ENCODE data around the gene DIS3L2.

Gene DIS3L2

GRCh38 chr2:232304236-232304635 is 342.7 kb downstream of the DIS3L2 start:
- H3K27me3 ChIP-seq (ENCODE audit: low read depth, low read length): no peaks in the 10 kb centered on the region
- H3K79me2 ChIP-seq (ENCODE audit: low read length): no peaks in the 10 kb centered on the region
- H3K4me3 ChIP-seq (ENCODE audit: low read length): no peak overlapping the region
- H4K20me1 ChIP-seq (ENCODE audit: insufficient read depth, low read length): no peaks in the 10 kb centered on the region
- no peaks in the 10 kb centered on the region for H3K4me1 ChIP-seq (ENCODE audit: low read length)
- no peak overlapping the region for H2AFZ ChIP-seq (ENCODE audit: low read depth, low read length)
- H3K9ac ChIP-seq (ENCODE audit: low read length): no peak overlapping the region
- no peak overlapping the region for H3K27ac ChIP-seq (ENCODE audit: low read length)
- TF ChIP-seq CTCF (IDR thresholded peaks at IDR 0.05; ENCODE audit: low read depth, low read length) (no peak), EZH2phosphoT487 (IDR thresholded peaks at IDR 0.05; ENCODE audit: low read depth) (no peak)
- no peaks in the 10 kb centered on the region for H3K9me3 ChIP-seq (ENCODE audit: insufficient read depth, low read length)
- no peaks in the 10 kb centered on the region for H3K36me3 ChIP-seq (replicated peaks; ENCODE audit: low read depth, low read length)
- H3K4me2 ChIP-seq (ENCODE audit: low read length): no peak overlapping the region

- no peaks in the 10 kb centered on the region for H3K4me1 ChIP-seq (ENCODE audit: low read length)
- no peak overlapping the region for H3K4me3 ChIP-seq (ENCODE audit: low read length)
- no peak overlapping the region for H3K27ac ChIP-seq (ENCODE audit: low read length)
- no peaks in the 10 kb centered on the region for H3K9me3 ChIP-seq (ENCODE audit: insufficient read depth, low read length)
- no peak overlapping the region for H2AFZ ChIP-seq (ENCODE audit: low read depth, low read length)
- H3K4me2 ChIP-seq (ENCODE audit: low read length): no peak overlapping the region
- H3K9ac ChIP-seq (ENCODE audit: low read length): no peak overlapping the region
- H4K20me1 ChIP-seq (ENCODE audit: insufficient read depth, low read length): no peaks in the 10 kb centered on the region
- H3K79me2 ChIP-seq (ENCODE audit: low read length): no peaks in the 10 kb centered on the region
- no peaks in the 10 kb centered on the region for H3K27me3 ChIP-seq (ENCODE audit: low read depth, low read length)
- H3K36me3 ChIP-seq (replicated peaks; ENCODE audit: low read depth, low read length): no peaks in the 10 kb centered on the region
- no peak for TF ChIP-seq EZH2phosphoT487 (IDR thresholded peaks at IDR 0.05; ENCODE audit: low read depth)
- TF ChIP-seq CTCF (IDR thresholded peaks at IDR 0.05; ENCODE audit: low read depth, low read length): no peak
These were observed 345.3 kb downstream of the DIS3L2 start for GRCh38 chr2:232306741-232307305.

- H3K27ac ChIP-seq (ENCODE audit: low read length): no peak overlapping the region
- H2AFZ ChIP-seq (ENCODE audit: low read depth, low read length): no peak overlapping the region
- H3K27me3 ChIP-seq (ENCODE audit: low read depth, low read length): no peaks in the 10 kb centered on the region
- H3K9ac ChIP-seq (ENCODE audit: low read length): no peak overlapping the region
- H3K4me1 ChIP-seq (ENCODE audit: low read length): no peaks in the 10 kb centered on the region
- no peaks in the 10 kb centered on the region for H3K9me3 ChIP-seq (ENCODE audit: insufficient read depth, low read length)
- TF ChIP-seq CTCF (IDR thresholded peaks at IDR 0.05; ENCODE audit: low read depth, low read length) (no peak), EZH2phosphoT487 (IDR thresholded peaks at IDR 0.05; ENCODE audit: low read depth) (no peak)
- H4K20me1 ChIP-seq (ENCODE audit: insufficient read depth, low read length): no peaks in the 10 kb centered on the region
- no peak overlapping the region for H3K4me3 ChIP-seq (ENCODE audit: low read length)
- H3K36me3 ChIP-seq (replicated peaks; ENCODE audit: low read depth, low read length): peaks cover 3% of the 10 kb centered on the region
- no peak overlapping the region for H3K4me2 ChIP-seq (ENCODE audit: low read length)
- H3K79me2 ChIP-seq (ENCODE audit: low read length): no peaks in the 10 kb centered on the region
These were observed 346.3 kb downstream of the DIS3L2 start for GRCh38 chr2:232307854-232308253.

GRCh38 chr2:232308986-232309385 is 347.5 kb downstream of the DIS3L2 start:
- H3K27ac ChIP-seq (ENCODE audit: low read length): no peak overlapping the region

More at GRCh38 chr2:232308986-232309385, 347.5 kb downstream of the DIS3L2 start:
- Histone ChIP-seq H3K27me3 (ENCODE audit: low read depth, low read length) (no peaks in the 10 kb centered on the region), H3K36me3 (replicated peaks; ENCODE audit: low read depth, low read length) (peaks cover 11% of the 10 kb centered on the region), H2AFZ (ENCODE audit: low read depth, low read length) (no peak overlapping the region), H3K4me3 (ENCODE audit: low read length) (no peak overlapping the region), H3K9ac (ENCODE audit: low read length) (no peak overlapping the region), H3K79me2 (ENCODE audit: low read length) (no peaks in the 10 kb centered on the region), H3K9me3 (ENCODE audit: insufficient read depth, low read length) (no peaks in the 10 kb centered on the region), H3K4me1 (ENCODE audit: low read length) (no peaks in the 10 kb centered on the region), H4K20me1 (ENCODE audit: insufficient read depth, low read length) (no peaks in the 10 kb centered on the region), H3K4me2 (ENCODE audit: low read length) (no peak overlapping the region)
- TF ChIP-seq EZH2phosphoT487 (IDR thresholded peaks at IDR 0.05; ENCODE audit: low read depth): no peak
- TF ChIP-seq CTCF (IDR thresholded peaks at IDR 0.05; ENCODE audit: low read depth, low read length): no peak

Data from OCI-LY3 (cell line).